Measurements from ENCODE around the gene C2CD2.
"Not testable (repeated sequence)": the region's sequence is repeated elsewhere in the genome, so short reads cannot be mapped to it uniquely, and the experiment has no call there.

The C2CD2 gene

GRCh38 chr21:41953831-41954653 is at the start of gene C2CD2:
Gene C2CD2, minus strand, starts transcription at chr21:41954018. Its CDS starts 370 bp downstream, at chr21:41953648.
- no peak for DNase-seq

DNA sequence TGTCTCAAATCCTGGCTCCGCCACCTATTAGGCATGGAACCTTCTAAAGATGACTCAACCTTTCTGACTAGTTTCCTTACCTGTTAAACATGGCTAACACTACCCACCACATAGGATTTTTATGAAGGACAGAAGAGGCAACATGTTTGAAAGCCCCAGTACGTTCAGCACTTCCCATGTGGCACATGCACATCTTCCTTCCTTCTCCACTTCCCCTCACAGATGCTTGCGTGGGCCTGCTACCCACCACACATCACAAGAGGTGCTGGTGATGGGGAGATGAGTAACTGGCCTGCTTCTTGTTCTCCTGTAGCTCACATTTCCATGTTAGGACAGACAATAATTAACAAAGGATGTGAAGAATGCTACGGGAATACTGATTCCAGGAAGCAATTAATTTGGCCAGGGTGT is 49.2 kb upstream of the C2CD2 start:
- DNase-seq, result no peak

- DNase-seq, result no peak
Measured at GRCh38 chr21:42002421-42002958, 48.7 kb upstream of the C2CD2 start.

DNA sequence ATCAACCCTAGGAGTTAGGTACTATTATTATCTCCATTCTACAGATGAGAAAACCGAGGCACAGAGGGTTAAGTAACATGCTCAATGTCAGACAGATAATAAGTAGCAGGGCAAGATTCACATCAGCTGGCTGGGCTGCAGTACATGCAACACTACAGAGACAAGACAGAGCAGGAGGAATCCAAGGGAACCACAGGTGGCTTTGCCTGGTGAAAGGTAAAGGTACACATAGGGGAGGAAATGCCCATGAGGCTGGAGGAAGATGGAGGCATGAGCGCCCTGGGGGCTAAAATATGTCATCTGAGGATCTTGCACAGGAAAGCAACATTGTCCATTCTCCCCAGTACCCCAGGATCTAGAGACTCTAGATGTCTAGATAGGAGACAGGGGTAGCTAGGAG is 48.0 kb upstream of the C2CD2 start:
- no peak for DNase-seq

DNA sequence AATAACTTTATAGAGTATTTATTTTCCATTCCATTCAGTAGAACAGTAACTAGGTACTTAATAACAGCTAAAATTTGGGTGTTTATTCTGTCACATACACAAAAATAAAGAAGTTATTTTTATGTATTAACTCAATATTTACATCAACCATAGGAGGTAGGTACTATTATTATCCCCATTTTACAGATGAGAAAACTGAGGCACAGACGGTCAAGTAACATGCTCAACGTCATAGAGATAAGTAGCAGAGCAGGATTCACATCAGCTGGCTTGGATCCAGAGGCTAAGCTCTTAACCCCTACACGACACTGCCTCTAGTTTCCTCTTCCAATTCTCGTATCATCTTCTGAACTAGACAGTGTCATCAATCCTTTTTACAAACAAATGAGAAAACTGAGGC is 47.1 kb upstream of the C2CD2 start:
- no peak for DNase-seq

- no peak for DNase-seq
Measured at GRCh38 chr21:41997657-41998056, 43.8 kb upstream of the C2CD2 start.

- no peak for DNase-seq
Measured at GRCh38 chr21:41995577-41995976, 41.8 kb upstream of the C2CD2 start.

- DNase-seq, result not testable (repeated sequence)
Measured at GRCh38 chr21:41994613-41995012, 40.8 kb upstream of the C2CD2 start.

GRCh38 chr21:41993744-41994143 is 39.9 kb upstream of the C2CD2 start:
- DNase-seq, result no peak

DNA sequence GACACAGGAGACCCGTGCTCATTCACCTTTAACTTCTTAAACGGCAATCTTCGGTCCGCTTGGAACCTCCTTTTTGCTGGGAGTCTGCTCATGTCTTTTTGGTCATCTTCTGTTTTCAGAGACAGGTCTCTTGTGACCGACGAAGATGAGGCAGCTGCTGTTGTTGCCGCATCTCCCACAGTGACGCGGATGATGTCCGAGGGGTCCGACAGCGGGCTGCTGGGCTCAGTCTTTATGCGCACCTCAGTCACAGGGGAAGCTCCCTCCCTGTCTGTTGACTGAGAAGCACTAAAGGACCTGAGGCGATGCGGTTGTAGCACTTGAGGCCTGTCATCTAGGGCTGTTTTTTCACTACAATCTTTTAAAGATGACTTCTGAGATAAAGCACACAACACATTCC is 38.8 kb upstream of the C2CD2 start:
- DNase-seq, result no peak

DNA sequence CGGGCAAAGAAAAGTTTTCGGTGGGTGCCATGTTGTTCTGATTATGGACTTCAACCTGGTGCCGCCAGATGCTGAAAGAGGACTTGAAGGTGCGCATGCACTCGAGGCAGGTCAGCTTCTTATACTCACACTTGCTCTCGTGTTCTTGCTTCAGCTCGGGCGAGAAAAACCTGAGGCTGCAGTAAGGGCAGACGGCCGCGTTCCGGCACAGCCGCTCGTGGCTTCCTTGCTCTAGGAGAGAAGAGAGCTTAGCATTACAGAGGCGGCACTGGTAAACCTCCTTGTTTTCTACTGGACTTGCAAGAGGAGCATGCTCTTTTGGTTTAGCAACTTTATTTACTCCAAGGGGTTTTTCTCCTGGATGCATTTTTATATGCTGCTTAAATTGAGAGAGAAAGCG is 37.8 kb upstream of the C2CD2 start:
- DNase-seq, result no peak

DNA sequence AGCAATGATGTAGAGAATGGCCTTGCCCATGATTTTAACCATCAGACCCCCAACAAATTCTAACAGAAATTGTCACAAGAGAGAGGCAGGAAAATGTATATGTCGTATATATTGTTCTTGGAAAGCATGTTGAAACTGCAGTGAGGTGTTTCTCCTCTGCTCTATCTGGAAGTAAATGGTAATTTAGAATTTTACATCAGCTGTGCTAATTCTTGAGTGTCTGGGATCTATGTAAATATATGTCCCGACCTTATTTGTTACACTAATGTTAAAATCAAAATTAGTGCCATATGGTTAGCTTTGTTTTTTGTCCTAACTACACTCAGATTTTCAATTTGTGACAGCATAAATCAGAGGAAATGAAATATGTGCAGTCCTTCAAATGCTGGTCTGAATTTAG is 35.9 kb upstream of the C2CD2 start:
- no peak for DNase-seq

DNA sequence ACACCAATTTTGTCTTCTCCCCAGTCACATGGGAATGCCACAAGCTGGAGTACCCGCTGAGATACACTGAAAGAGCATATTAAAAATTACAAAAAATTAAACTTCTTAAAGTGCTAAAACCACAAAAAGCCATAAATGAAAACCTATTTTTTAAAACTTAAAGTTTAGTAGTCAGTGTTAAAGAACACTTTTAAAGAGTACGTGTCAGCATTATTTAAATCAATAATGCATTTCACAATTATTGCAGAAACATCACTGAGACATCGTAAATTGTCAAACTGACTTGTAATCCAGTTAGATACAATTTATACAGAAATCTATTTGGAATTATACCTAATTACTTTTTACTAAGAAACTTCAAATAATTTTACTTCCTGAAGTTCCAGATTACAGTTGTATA is 33.5 kb upstream of the C2CD2 start:
- no peak for DNase-seq

DNA sequence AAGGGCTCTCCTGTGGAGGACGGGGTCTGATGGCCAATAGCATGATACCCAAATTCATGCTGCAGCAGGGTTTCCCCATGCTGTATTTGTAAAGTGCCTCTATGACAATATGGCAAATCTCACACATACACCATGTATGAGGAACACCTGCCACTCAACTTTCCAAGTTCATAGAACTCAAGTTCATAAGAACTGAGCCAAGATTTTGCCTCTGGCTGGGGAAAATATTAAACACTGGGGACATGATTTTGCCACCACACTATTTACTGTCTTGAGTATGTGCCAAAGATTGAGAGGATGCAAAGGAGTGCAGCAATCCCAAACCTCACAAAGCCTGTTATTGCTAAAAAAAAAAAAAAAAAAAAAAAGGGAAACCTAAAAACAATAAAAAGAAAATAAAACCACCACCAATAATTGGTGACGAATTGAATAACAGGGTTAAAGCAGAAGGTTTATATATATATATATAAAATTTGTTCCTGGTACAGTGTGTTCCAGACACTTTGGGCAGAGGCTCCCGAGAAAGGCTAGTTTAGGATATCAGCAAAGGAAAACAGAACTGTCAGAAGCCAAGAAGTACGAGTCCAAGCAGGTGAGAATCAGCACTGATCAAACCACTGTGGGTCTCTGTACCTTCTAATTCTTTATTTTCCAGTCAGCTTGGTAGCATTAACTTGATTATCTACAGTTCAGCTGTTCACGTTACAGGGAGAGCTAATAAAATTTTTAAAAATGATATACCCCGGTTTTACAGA is 32.0 kb upstream of the C2CD2 start:
- no peak for DNase-seq

- no peak for DNase-seq
Measured at GRCh38 chr21:41983229-41983628, 29.4 kb upstream of the C2CD2 start.

GRCh38 chr21:41980561-41980960 is 26.7 kb upstream of the C2CD2 start:
- DNase-seq, result no peak

DNA sequence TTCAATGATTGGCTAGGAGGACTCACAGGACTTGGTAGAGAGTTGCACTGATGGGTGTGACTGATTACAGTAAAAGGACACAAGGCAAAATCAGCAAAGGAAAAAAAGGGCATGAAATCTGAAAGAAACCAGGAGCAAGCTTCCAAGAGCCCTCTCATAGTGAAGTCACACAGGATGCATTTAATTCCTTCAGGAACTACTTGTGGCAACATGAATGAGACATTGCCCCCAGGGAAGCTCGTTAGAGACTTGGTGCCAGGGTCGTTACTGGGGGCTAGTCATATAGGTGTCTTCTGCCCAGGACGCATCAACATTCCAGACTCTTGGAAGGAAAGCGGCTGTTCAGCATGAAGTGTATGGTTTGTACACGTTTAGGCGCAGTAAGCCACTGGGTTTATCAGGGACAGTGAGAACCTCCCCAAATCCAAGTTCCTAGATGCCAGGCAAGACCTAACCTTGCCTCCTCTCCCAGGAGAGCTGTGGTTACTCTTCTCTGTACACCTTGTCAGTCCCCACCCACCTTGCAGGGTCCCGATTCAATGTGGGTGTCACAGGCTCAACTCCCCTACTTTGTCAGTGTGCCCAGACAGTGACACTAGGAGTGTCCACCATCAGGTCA is 26.0 kb upstream of the C2CD2 start:
- DNase-seq, result no peak

- DNase-seq, result no peak
Measured at GRCh38 chr21:41979335-41979734, 25.5 kb upstream of the C2CD2 start.

GRCh38 chr21:41977034-41977950 is 23.5 kb upstream of the C2CD2 start:
- DNase-seq, result no peak

GRCh38 chr21:41976611-41977010 is 22.8 kb upstream of the C2CD2 start:
- DNase-seq, result no peak

- no peak for DNase-seq
Measured at GRCh38 chr21:41975391-41976272, 21.8 kb upstream of the C2CD2 start.

DNA sequence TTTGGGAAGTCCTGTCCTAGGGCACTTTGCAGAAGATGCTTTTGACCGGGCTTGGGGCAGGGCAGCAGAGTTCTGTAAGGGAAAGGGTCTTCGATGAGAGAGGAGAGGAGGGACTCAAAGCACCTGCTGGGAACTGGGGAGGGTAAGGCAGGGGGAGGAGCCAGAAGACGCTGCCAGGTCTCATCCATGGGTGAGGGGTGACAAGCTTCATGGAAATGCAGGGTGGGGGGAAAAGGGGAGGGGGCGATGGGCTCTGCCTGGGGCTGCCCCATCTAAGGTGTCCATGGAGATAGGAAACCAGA is 20.9 kb upstream of the C2CD2 start:
- DNase-seq, result no peak
